ENCODE data around the gene MGST2. TPM values are rescaled to one million over a fixed set of nuclear protein-coding genes. Genes with fewer than 3 reads are reported as not detected.

MGST2 gene
- total and polyA plus RNA-seq, 10 of the 15 experiments (the other 5 are each of a cell fraction or from before 2014, with no cell fraction given), result 19.0 to 50.1 (median 30.6) TPM

- no TSS peak for BruUV-seq (replicated peaks)
- H3K36me3 ChIP-seq (ENCODE audit: control insufficient read depth in 2 of 2, insufficient read depth in 2 of 2, low read length in 1 of 2), result no peaks in the 10 kb centered on the region
- no peak overlapping the region for H3K9ac ChIP-seq (ENCODE audit: control insufficient read depth, insufficient read depth, low read length)
- ChIA-PET SMC1A (ENCODE audit: uncharacterized antibody, unreplicated experiment) (no interaction called here), CTCF (interaction anchor here (1.5 to 1.6 kb wide), 2 partner anchors 25 to 28 kb away, joined by 3 to 4 read pairs; no protein-coding TSS in a partner anchor), POLR2A (no interaction called here), RAD21 (ENCODE audit: unreplicated experiment) (no interaction called here)
- TF ChIP-seq CHD4 (IDR thresholded peaks at IDR 0.05) (no peak), RB1 (IDR thresholded peaks at IDR 0.05; ENCODE audit: borderline replicate concordance) (no peak), JUND (IDR thresholded peaks at IDR 0.05; ENCODE audit: low read depth, low read length) (no peak), RUNX3 (IDR thresholded peaks at IDR 0.05; ENCODE audit: low read length) (no peak), MTA3 (IDR thresholded peaks at IDR 0.05; ENCODE audit: borderline replicate concordance, low read length) (no peak), EGR1 (IDR thresholded peaks at IDR 0.05; ENCODE audit: borderline replicate concordance in 1 of 2, low read depth in 2 of 2, low read length in 2 of 2) (no peak), NFXL1 (IDR thresholded peaks at IDR 0.05; ENCODE audit: borderline replicate concordance) (no peak), PRDM15 (CRISPR knock-in tag; IDR thresholded peaks at IDR 0.05) (no peak), EED (IDR thresholded peaks at IDR 0.05; ENCODE audit: low read depth) (no peak), PAX8 (IDR thresholded peaks at IDR 0.05) (no peak)
- H3K9me3 ChIP-seq (replicated peaks; ENCODE audit: control insufficient read depth, insufficient read depth, low read length), result no peaks in the 10 kb centered on the region
- H3K4me1 ChIP-seq (ENCODE audit: control insufficient read depth, insufficient read depth, low read length), result no peaks in the 10 kb centered on the region
- H3K4me2 ChIP-seq (ENCODE audit: control insufficient read depth, insufficient read depth), result no peak overlapping the region
- FAIRE-seq (no peak), ATAC-seq (no peak), DNase-seq (ENCODE audit: low read depth, low spot score) (no peak)
- no peak overlapping the region for H3K4me3 ChIP-seq
- peaks cover 0 to 2% of the 10 kb centered on the region in 2 experiments; a peak in 1 of 4 replicates for H3K27me3 ChIP-seq (replicated peaks in 1 of 2; ENCODE audit: control insufficient read depth in 2 of 2, insufficient read depth in 2 of 2, low read length in 1 of 2)
- 40% methylated on average over 16 of the region's 16 CpGs for WGBS (ENCODE audit: insufficient coverage, insufficient replicate concordance, low lambda C conversion rate, missing lambda C conversion rate)
- no peaks in the 10 kb centered on the region for H4K20me1 ChIP-seq (ENCODE audit: control insufficient read depth, insufficient read depth)
- no peak overlapping the region for H3K27ac ChIP-seq (ENCODE audit: control insufficient read depth, insufficient read depth)
- intact Hi-C loops (cut with micrococcal nuclease; ENCODE audit: unreplicated experiment), result no loop called here
- H2AFZ ChIP-seq (ENCODE audit: control insufficient read depth, low read depth, low read length), result no peak overlapping the region
- H3K79me2 ChIP-seq (ENCODE audit: control insufficient read depth, insufficient read depth, low read length), result no peaks in the 10 kb centered on the region
- in situ Hi-C loops (cut with MboI), result no loop called here
Observed at GRCh38 chr4:139628184-139629012, 37.2 kb upstream of the MGST2 start.
